Fibroblast of gingiva (primary cell): ENCODE data around the gene DNAJB11.
"Not testable (repeated sequence)": the region's sequence is repeated elsewhere in the genome, so short reads cannot be mapped to it uniquely, and the experiment has no call there.

ENCODE experiments used
- DNase-seq: peaks from one replicate; pipeline ENCODE4 v3.0.0-alpha.2; 2011; ENCODE audit warnings: low read depth

DNAJB11 gene

GRCh38 chr3:186552408-186553031, 18.0 kb upstream of the DNAJB11 start:
- DNase-seq = no peak

GRCh38 chr3:186564586-186564985, 5.9 kb upstream of the DNAJB11 start:
- DNase-seq = no peak

GRCh38 chr3:186566772-186567071, 3.8 kb upstream of the DNAJB11 start:
- no peak for DNase-seq

DNA sequence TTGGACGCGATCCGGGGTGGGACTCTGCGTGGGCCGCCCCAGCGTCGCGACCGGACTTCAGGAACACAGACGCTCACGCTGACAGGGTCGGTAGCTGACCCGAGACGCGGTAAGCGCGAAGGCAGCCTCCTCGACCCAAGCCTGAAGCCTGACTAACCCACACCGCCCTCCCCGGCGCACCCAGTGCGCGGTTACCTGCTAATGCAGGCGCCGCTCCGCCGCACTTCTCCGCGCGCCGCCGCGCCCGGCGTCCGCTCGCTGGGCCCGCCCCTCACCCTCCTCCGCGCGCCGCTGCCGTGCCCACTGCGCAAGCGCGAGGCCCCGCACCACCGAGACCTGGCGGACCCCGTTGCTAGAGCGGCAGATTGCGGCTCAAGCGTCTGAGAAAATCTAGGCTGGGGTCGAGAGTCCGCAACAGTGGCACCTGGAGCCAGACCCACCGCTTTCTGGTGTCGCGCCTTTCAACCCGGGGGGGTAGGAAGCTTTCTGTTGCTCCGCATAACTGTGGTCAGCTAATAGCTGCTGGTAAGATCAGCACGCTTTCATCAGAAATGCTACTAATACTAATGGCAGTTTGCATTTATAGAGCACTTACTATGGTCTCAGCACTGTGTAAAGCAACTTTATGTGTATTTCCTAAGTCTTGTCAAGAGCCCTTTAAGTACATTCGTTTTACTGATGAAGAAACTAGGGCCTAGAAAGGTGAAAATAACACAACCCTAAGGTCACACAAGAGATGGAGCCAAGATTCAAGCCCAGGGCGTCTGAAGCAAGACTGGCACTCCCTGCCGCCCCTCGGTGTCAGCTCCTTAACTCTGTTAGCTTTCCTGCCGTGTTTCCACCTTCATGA, 3.2 kb upstream of the DNAJB11 start, which contains the start of gene TBCCD1:
TBCCD1 (minus strand) TSS at position 268 of the 850 bp plus-strand sequence. CDS start 3,010 bp downstream, outside the sequence.
- DNase-seq = peak; percentile 89

DNA sequence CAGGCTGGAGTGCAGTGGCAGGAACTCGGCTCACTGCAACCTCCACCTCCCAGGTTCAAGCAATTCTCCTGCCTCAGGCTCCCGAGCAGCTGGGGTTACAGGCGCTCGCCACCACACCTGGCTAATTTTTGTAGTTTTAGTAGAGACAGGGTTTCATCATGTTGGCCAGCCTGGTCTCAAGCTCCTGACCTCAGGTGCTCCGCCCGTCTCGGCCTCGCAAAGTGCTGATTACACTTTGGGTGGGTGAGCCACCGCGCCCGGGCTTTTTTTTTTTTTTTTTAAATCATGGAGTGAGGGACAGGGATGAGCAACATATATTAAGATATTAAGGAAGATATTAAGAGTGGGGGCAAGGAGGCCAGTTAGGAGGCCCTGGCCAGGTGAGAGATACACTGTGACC, 1.2 kb upstream of the DNAJB11 start:
- not testable (repeated sequence) for DNase-seq

- no peak for DNase-seq
Observed at GRCh38 chr3:186569779-186570095, 783 bp upstream of the DNAJB11 start.

DNA sequence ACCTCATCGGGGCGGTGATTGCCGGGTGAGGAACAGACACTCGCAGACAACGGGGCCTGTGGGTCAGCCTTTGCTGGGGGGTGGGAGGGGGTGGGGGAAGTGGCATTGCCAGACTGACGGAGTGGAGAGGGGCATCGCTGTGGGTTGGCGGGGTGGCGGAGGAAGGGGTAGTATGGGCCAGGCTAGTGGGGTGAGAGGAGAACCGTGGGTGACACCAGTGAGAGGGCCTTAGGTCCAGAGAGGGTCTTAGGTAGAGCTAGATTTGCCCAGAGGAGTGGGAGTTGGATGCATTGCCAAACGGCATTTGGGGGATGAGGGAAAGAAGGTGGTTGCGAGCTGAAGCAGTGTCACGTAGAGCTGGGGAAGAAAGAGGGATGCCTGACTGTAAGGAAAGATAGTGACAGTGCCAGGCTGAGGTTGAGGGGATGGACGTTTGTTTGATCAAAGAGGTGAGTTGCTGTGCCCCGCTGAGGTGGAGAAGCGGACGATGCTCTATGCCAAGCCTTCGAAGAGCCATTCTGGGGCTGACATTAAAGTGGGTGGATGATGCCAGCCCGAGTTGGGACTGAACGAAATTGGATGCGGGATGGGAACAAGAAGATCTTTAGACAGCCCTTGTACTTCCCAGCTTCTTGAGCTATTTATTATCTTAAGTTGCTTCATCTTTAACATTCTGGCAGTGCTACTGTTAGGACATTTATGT, 572 bp downstream of the DNAJB11 start:
- no peak for DNase-seq

- DNase-seq = no peak
Observed at GRCh38 chr3:186571644-186572013, 1.1 kb downstream of the DNAJB11 start.

GRCh38 chr3:186577521-186577920, 7.0 kb downstream of the DNAJB11 start:
- no peak for DNase-seq

DNA sequence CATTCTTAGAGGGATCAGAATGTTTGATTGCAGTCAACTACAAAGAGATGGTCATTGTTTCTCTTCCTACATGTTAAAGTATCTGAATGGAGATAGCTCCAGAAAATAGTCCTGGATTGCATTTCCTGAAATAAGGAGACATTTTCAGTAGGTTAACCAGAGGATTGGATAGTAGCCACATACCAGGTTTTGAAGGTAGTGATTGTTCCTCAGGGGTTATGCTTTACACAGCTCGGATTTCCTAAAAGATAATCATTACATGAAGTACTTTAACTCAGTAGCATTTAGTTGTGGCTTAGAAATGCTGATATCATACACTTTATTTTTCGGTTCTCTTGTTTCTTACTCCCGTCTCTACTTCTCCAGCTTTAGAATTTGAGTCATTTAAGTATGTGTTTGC, 10.3 kb downstream of the DNAJB11 start:
- DNase-seq = no peak

DNA sequence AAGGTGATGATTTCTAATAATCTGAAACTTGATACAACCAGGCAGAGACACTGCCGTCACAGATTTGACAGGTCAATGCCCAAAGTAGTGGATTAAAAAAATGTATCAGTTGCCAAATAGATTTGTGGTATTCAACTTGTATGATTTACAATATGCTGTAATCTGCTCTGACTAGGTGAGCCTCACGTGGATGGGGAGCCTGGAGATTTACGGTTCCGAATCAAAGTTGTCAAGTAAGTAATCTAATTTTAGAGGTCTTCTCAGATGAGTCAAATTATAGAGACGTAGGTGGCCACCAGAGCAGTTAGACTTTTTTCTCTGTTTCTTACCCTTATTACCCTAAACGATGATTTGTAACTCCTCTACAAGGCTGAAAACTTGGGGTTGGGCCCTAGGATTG, 12.0 kb downstream of the DNAJB11 start:
- no peak for DNase-seq

DNA sequence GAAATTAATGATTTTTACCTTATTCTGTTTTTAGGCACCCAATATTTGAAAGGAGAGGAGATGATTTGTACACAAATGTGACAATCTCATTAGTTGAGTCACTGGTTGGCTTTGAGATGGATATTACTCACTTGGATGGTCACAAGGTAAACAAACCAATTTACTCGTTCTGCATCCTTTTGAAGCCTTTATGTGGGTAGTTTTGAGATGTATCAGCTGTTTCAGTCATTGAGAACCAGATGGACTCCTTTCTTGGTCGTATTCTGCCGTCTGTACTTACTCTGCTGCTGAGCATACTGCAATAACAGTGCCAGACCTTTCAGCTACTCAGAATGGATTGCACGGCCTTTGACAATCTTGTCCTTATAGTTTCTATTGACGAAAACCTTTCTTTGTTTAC, 13.3 kb downstream of the DNAJB11 start:
- peak; percentile 41 for DNase-seq

DNA sequence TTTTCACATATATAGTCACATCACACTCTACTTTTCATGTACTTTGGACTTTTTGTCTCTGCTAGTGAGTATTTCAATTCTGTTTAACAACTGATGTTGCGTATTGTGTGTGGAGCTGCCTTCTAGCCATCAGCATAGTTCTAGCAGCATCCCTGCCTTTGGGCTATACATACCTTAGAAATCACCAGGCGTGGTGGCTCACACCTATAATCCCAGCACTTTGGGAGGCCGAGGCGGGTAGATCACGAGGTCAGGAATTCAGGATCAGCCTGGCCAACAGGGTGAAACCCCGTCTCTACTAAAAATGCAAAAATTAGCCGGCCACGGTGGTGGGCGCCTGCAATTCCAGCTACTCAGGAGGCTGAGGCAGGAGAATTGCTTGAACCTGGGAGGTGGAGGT, 15.7 kb downstream of the DNAJB11 start:
- DNase-seq = not testable (repeated sequence)

DNA sequence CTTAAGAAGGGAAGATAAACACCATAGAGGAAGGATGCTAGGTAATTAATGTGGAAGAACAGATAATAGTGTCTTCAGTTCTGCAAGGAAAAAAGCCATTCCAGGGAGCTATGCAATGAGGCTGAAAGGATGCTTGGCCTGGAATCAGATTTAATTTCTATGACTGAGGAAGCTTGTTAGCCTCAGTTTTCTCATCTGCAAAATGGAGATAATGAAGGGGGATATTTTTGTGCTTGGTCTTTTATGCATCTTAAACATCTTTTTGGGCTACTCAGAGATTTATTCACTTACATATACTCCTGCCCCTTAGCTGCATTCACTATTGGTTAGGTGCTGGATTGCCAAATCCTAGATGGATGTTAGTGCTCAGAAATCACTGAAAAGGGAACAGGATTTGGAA, 16.7 kb downstream of the DNAJB11 start:
- DNase-seq = no peak

GRCh38 chr3:186588632-186589031, 18.1 kb downstream of the DNAJB11 start:
- no peak for DNase-seq

GRCh38 chr3:186589121-186589520, 18.6 kb downstream of the DNAJB11 start:
- peak; percentile 64 for DNase-seq

DNA sequence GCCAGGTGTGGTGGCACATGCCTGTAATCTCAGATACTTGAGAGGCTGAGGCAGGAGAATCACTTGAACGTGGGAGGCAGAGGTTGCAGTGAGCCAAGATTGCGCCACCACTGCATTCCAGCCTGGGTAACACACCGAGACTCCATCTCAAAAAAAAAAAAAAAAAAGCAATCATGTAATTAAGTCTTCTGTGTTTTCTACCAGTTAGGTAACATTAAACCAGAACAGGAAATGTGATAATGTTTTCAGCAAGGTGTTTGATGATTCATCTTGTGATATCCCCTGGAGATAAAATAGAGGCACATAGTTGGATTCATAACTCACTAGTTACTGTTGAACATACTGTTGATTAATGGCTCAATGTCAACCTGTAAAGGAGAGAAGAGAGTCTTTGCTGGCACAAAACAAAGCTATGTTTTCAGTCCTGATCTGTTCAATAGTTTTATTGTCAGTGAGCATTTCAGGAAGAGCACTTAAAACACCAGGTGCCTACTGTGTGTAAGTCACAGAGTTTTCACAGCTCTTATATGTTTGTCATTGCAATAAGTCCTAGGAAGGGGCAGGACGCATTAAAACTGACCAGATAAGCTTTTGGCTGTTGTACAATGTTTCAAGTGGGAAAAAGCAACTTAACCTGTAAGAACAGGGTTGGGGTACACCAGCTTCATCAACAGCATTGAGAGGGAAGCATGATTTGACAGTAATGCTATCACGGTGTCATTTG, 19.5 kb downstream of the DNAJB11 start:
- DNase-seq = peak; percentile 24

- DNase-seq = no peak
Observed at GRCh38 chr3:186590580-186591295, 20.2 kb downstream of the DNAJB11 start.

DNA sequence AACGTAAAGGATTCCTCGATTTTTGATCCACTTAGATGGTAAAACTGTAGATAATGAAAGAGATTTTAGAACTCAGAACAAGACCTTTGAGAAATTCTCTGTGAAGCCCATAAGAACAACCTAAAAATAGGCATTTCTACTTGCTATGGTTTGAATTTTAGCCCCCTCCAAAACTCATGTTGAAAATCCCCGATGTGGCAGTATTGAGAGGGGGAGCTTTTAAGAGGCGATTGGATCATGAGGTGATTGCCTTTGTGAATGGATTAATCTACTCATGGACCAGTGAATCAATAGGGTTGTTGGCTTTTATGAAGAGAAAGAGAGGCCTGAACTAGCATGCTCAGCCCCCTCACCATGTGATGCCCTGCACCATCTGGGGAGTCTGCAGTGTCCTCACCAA, 22.2 kb downstream of the DNAJB11 start:
- no peak for DNase-seq

GRCh38 chr3:186593862-186594261, 23.3 kb downstream of the DNAJB11 start:
- no peak for DNase-seq

- no peak for DNase-seq
Observed at GRCh38 chr3:186594591-186595113, 24.1 kb downstream of the DNAJB11 start.
